ENCODE measurements around the gene FMNL2.
"Not testable (repeated sequence)": the region's sequence is repeated elsewhere in the genome, so short reads cannot be mapped to it uniquely, and the experiment has no call there.

The FMNL2 gene

GRCh38 chr2:152454371-152454770, 119.4 kb downstream of the FMNL2 start:
- DNase-seq, result no peak

- no peak for DNase-seq
Observed at GRCh38 chr2:152454960-152455359, 120.0 kb downstream of the FMNL2 start.

GRCh38 chr2:152455738-152456137, 120.8 kb downstream of the FMNL2 start:
- DNase-seq, result no peak

- no peak for DNase-seq
Observed at GRCh38 chr2:152456262-152456661, 121.3 kb downstream of the FMNL2 start.

- DNase-seq, result no peak
Observed at GRCh38 chr2:152458441-152458940, 123.5 kb downstream of the FMNL2 start.

- DNase-seq, result no peak
Observed at GRCh38 chr2:152459091-152459490, 124.1 kb downstream of the FMNL2 start.

- DNase-seq, result no peak
Observed at GRCh38 chr2:152460567-152460966, 125.6 kb downstream of the FMNL2 start.

- DNase-seq, result no peak
Observed at GRCh38 chr2:152462120-152462519, 127.1 kb downstream of the FMNL2 start.

- DNase-seq, result no peak
Observed at GRCh38 chr2:152462779-152463178, 127.8 kb downstream of the FMNL2 start.

- DNase-seq, result no peak
Observed at GRCh38 chr2:152464851-152465470, 130.0 kb downstream of the FMNL2 start.

- DNase-seq, result no peak
Observed at GRCh38 chr2:152465541-152465940, 130.6 kb downstream of the FMNL2 start.

GRCh38 chr2:152466041-152466440, 131.1 kb downstream of the FMNL2 start:
- DNase-seq, result no peak

GRCh38 chr2:152466980-152467676, 132.2 kb downstream of the FMNL2 start:
- no peak for DNase-seq

GRCh38 chr2:152467677-152468410, 132.9 kb downstream of the FMNL2 start:
- DNase-seq, result no peak

- DNase-seq, result no peak
Observed at GRCh38 chr2:152468899-152469692, 134.1 kb downstream of the FMNL2 start.

- no peak for DNase-seq
Observed at GRCh38 chr2:152470861-152471854, 136.2 kb downstream of the FMNL2 start.

- DNase-seq, result no peak
Observed at GRCh38 chr2:152472481-152472887, 137.5 kb downstream of the FMNL2 start.

GRCh38 chr2:152473151-152473857, 138.3 kb downstream of the FMNL2 start:
- no peak for DNase-seq

- DNase-seq, result not testable (repeated sequence)
Observed at GRCh38 chr2:152474523-152474922, 139.5 kb downstream of the FMNL2 start.

GRCh38 chr2:152475982-152476381, 141.0 kb downstream of the FMNL2 start:
- DNase-seq, result no peak

Data from stimulated activated CD4-positive, alpha-beta T cell treated with anti-CD3 and anti-CD28 coated beads, Interleukin-4, amount 100 ng/mL, for 24 hours (primary cell).